Measurements from ENCODE around the gene LRRC75B. TPM values are rescaled to one million over a fixed set of nuclear protein-coding genes. Genes with fewer than 3 reads are reported as not detected.

The LRRC75B gene
- total and polyA plus RNA-seq, 2 of the 8 experiments (the other 6 are each of a cell fraction or from before 2014, with no cell fraction given) = 12.2 to 26.6 TPM

- TF ChIP-seq, protein P1, sequence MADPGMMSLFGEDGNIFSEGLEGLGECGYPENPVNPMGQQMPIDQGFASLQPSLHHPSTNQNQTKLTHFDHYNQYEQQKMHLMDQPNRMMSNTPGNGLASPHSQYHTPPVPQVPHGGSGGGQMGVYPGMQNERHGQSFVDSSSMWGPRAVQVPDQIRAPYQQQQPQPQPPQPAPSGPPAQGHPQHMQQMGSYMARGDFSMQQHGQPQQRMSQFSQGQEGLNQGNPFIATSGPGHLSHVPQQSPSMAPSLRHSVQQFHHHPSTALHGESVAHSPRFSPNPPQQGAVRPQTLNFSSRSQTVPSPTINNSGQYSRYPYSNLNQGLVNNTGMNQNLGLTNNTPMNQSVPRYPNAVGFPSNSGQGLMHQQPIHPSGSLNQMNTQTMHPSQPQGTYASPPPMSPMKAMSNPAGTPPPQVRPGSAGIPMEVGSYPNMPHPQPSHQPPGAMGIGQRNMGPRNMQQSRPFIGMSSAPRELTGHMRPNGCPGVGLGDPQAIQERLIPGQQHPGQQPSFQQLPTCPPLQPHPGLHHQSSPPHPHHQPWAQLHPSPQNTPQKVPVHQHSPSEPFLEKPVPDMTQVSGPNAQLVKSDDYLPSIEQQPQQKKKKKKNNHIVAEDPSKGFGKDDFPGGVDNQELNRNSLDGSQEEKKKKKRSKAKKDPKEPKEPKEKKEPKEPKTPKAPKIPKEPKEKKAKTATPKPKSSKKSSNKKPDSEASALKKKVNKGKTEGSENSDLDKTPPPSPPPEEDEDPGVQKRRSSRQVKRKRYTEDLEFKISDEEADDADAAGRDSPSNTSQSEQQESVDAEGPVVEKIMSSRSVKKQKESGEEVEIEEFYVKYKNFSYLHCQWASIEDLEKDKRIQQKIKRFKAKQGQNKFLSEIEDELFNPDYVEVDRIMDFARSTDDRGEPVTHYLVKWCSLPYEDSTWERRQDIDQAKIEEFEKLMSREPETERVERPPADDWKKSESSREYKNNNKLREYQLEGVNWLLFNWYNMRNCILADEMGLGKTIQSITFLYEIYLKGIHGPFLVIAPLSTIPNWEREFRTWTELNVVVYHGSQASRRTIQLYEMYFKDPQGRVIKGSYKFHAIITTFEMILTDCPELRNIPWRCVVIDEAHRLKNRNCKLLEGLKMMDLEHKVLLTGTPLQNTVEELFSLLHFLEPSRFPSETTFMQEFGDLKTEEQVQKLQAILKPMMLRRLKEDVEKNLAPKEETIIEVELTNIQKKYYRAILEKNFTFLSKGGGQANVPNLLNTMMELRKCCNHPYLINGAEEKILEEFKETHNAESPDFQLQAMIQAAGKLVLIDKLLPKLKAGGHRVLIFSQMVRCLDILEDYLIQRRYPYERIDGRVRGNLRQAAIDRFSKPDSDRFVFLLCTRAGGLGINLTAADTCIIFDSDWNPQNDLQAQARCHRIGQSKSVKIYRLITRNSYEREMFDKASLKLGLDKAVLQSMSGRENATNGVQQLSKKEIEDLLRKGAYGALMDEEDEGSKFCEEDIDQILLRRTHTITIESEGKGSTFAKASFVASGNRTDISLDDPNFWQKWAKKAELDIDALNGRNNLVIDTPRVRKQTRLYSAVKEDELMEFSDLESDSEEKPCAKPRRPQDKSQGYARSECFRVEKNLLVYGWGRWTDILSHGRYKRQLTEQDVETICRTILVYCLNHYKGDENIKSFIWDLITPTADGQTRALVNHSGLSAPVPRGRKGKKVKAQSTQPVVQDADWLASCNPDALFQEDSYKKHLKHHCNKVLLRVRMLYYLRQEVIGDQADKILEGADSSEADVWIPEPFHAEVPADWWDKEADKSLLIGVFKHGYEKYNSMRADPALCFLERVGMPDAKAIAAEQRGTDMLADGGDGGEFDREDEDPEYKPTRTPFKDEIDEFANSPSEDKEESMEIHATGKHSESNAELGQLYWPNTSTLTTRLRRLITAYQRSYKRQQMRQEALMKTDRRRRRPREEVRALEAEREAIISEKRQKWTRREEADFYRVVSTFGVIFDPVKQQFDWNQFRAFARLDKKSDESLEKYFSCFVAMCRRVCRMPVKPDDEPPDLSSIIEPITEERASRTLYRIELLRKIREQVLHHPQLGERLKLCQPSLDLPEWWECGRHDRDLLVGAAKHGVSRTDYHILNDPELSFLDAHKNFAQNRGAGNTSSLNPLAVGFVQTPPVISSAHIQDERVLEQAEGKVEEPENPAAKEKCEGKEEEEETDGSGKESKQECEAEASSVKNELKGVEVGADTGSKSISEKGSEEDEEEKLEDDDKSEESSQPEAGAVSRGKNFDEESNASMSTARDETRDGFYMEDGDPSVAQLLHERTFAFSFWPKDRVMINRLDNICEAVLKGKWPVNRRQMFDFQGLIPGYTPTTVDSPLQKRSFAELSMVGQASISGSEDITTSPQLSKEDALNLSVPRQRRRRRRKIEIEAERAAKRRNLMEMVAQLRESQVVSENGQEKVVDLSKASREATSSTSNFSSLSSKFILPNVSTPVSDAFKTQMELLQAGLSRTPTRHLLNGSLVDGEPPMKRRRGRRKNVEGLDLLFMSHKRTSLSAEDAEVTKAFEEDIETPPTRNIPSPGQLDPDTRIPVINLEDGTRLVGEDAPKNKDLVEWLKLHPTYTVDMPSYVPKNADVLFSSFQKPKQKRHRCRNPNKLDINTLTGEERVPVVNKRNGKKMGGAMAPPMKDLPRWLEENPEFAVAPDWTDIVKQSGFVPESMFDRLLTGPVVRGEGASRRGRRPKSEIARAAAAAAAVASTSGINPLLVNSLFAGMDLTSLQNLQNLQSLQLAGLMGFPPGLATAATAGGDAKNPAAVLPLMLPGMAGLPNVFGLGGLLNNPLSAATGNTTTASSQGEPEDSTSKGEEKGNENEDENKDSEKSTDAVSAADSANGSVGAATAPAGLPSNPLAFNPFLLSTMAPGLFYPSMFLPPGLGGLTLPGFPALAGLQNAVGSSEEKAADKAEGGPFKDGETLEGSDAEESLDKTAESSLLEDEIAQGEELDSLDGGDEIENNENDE (IDR thresholded peaks at IDR 0.05; ENCODE audit: insufficient replicate concordance, low read length) = no peak
- no peak for TF ChIP-seq POLR2A (IDR thresholded peaks at IDR 0.05; ENCODE audit: control extremely low read depth in 1 of 2, low read depth in 2 of 2, low read length in 2 of 2)
- TF ChIP-seq ASH2L (IDR thresholded peaks at IDR 0.05; ENCODE audit: low read length) = no peak
- TF ChIP-seq TBP (IDR thresholded peaks at IDR 0.05; ENCODE audit: low read depth, low read length) = no peak
Measured at GRCh38 chr22:24588381-24588756, 4.5 kb downstream of the LRRC75B start (continued).
